ENCODE data around the gene CCDC24. TPM values are rescaled to one million over a fixed set of nuclear protein-coding genes. Genes with fewer than 3 reads are reported as not detected.

Gene CCDC24
- total RNA-seq (2014; rRNA removed; shearing (Covaris generic)): 1.0 and 1.2 TPM in 2 replicates
- 6.8 and 9.5 TPM in 2 replicates for polyA plus RNA-seq (2014; cell fraction: nucleus; rRNA removed)

DNA sequence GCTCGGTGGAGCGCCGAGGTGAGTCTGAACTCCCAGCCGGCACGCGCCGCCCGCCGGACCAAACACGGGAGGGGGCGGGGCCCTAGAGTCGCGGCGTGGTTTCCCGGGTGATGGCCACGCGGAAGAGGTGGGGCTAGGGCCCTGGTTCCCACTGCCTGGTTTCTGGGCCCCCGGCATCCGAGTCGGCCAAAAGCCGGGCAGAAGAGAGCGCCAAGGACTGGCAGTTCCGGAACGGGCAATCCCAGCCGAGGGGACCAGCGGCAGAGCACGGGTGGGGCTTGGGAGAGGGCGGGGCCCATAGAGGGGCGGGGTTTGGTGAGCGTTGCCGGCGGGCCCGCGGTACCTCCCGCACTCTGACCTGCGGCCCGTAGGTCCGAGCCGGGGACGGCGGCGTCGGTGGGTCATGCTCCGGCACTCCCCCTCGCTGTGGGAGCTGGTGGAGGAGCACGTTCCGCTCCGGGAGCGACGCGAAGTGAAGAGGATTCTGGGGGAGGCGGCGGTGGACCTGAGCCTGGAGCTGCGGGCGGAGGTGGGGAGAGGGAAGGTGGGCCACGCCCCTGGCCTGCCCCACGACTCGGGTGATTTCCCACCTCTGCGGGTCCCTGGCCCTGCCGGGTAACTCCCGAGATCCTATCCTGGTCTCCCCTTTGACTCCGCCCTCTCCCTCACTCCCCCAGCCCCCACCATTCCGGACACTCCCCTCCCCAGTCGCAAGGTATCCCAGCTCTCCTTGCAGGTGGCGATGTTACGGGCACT is at the start of gene CCDC24:
Gene CCDC24 (plus strand): TSS at position 124 of the 756 bp plus-strand sequence. CDS start 280 bp downstream, at position 404.
- DNase-seq (ENCODE audit: extremely low read depth, low read depth): peak; percentile 49

DNA sequence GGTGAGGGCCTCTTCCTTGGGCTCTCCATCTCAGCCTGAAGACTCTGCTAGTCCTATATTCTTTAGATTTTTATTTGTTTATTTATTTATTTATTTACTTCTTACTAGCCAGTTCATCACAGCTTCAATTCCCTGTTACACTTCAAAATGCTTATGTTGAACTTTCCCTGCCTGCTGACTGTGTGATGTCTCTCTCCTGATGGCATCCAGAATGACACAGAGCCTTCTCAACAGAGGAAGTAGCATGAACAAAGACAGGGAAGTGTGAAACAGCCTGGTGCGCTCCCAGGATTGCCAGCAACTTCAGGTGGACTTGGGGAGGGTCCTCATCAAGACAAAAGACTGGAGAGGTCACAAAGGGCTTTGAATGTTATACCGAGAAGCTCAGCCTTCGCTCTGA is 49.0 kb upstream of the CCDC24 start:
- no peak for DNase-seq (ENCODE audit: extremely low read depth, low read depth)

DNA sequence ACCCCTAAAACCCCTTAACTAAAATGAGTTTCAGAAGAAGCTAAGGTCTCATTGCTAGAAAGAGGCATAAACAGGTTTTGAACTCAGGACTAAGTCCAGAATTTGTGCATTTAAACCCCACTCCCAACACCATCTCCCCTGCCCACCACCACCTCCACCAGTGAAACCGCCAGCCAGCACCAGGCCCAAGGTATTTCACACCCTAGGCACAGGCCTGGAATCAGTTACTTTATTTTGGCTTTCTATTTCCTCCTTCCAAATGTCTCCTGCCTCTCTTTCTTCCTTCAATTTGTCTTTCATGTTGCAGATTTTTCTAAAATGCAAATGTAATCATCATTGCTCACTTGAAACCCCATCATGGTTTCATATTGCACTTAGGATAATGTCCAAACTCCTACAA is 46.5 kb upstream of the CCDC24 start:
- no peak for DNase-seq (ENCODE audit: extremely low read depth, low read depth)

DNA sequence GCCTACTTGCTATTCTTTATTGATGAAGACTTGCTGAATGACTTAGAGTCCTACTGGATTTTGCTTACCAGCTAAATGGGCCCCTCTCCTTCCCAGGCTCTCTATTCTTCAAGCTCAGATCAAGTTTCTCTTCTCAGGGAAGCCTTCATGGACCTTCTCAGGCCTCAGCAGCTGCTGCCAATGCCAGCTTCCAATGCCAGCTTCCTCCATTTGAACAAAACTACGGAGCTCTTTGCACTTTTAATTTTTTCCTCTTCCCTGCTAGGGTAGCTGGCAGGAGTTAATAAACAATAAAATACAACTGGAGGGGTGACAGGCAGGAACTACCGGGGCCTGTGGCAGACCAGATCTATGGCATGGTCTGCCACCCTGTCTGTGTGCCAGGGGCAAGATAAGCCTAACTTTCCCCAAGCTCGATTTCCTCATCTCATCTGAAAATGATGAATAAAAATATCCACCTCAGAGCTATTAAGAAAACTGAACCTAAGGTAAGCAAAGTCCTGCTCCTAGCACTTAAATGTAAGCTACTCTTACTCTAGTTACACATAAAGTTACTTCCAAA is 45.6 kb upstream of the CCDC24 start:
- no peak for DNase-seq (ENCODE audit: extremely low read depth, low read depth)

DNA sequence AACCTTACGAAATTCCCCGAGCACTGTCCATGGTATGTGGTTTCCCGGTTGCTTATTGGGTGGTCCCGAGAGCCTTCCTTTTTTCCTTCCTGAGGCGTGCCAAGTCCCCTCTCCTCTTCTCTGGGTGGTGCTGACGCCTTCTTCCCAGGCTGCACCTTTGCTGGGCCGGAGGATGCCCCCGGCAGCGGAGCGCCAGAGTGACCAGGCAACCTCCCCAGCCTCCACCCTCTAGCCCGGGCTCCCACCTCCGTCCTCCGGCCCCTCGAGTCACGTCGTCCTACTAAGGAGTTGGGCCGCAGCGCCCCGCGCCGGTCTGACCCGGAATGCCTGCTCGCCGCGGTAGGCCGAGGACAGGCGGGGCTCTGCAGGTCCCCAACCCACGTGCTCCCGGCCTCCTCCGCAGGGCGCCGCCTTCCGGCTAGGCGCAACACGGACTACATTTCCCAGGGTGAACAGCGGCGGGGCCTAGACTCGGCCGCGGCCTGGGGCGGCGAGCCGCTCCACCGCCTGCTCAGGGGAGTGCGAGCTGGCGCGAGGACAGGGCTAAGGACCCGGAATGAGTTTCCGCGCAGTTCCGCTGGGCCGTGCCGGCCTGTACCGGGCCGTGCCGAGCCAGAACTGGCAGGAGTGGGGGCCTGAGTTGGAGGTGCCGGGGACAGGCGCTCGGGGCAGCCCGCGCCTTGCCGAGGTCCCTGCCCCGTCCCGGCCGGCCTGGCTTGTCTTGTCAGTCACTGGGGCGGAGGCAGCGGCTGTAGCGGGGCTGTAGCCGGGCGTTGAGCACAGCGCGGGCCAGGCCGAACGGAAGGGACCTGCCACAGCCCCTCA is 45.0 kb upstream of the CCDC24 start, which contains the start of gene IPO13:
Gene IPO13 (plus strand): TSS at position 715 of the 825 bp plus-strand sequence. CDS start 651 bp downstream, outside the sequence.
- DNase-seq (ENCODE audit: extremely low read depth, low read depth): peak; percentile 91

DNA sequence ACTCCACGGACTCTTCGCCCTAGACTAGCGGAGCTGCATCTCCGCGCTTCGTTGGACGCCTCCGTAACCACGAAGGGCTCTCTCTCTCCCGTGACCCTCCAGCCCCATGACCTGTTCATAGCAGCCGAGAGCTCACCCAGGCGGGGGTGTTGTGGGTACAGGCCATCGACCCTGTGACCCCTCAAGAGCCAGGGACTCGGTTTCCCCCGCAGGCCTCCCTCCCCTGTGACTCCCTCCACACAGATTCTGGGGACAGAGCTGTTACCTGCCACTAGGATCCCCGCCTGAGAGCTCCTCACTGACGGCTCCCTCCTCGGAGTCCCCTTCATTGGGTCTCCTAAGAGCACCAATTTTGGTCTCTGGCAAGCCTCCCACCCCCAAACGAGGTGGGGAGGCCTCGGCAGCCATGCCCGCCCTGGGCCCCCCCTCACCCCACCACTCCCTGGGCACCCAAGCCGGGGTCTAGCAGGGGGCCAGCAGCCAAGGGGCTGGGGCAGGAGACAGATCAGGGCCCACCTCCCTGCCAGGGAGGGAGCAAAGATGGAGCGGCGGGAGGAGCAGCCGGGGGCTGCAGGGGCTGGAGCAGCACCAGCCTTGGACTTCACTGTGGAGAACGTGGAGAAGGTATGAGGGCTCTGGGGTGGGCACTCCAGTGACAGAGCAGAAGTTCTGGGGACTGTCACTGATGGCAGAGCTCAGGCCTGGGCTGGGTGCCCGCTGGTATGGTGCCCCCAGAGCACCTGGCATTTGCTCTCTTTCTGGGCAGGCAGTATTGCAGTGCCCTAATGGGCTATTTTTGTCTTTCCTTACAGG is 44.1 kb upstream of the CCDC24 start:
- DNase-seq (ENCODE audit: extremely low read depth, low read depth): no peak

DNA sequence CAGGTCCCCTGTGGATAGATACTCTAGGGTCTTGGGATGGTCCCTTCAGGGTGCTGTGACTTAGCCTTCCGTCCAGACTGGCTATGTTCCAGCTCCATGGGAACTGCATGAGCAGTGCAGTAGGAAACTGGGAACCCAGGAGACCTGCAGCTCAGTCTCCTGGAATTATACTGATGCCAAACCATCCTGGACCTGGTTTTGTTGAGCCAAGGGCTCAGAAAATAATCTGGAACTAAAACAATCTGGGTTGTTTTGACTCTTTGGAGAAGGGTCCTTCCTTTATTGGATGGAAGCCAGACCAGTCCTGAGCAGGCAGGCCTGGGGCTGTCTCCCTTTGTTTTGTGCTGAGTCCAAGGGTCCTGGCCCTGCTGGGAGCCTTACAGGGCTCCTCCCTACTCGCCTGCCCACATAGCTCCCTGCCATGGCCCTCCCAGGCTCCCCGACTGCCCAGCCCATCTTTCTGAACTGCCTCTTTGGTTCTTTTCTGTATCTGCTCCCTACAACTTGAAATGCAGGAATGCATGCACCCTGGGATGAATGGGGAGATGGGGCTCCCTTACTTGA is 43.4 kb upstream of the CCDC24 start:
- DNase-seq (ENCODE audit: extremely low read depth, low read depth): no peak

DNA sequence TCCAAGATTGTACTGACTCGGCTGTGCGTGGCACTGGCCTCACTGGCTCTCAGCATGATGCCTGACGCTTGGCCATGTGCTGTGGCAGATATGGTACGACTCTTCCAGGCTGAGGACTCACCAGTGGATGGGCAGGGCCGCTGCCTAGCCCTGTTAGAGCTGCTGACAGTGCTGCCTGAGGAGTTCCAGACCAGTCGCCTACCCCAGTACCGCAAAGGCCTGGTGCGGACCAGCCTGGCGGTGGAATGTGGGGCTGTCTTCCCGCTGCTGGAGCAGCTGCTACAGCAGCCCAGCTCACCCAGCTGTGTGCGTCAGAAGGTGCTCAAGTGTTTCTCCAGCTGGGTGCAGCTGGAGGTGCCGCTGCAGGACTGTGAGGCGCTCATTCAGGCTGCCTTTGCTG is 41.7 kb upstream of the CCDC24 start:
- DNase-seq (ENCODE audit: extremely low read depth, low read depth): no peak

DNA sequence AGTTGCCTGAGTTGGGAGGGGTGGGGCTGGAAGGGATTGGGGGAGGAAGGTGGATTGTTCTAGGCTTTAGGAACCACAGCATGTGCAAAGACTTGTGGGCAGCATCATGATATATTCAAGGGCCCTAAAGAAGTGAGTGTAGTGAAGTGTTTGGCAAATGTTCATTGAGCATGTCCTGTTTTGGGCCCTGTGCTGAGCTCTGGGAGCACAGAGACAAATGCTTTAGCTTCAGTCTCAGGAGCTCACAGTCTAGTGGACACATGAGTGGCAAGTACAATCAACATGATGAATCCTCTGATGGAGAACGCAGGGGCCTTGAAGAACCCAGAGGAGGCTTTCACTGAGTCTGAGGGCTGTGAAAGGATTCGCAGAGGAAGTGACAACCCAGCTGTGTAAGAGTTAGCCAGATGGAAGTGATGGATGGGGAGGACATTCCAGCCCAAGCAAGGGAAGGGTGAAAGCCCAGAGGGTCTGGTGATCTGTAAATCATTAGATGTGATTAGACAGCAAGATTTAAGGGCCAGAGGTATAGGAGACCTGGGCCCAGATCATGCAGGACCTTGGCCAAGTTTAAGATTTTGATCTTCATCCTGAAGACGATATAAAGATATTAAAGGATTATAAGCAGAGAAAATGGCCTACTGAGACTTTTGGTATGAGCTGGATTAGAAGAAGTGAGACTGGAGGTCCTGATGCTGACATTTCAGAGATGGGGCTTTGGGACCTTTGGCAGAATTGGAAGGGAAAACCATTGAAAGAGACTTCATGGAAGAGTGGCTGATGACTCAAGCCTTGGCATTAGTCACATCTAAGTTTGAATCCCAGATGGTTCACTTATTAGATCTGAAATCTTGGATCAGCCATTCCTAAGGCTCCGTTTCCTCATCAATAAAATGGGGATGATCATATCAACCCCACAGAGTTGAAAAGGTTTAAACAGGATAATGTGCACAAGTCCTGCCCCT is 40.1 kb upstream of the CCDC24 start:
- no peak for DNase-seq (ENCODE audit: extremely low read depth, low read depth)

DNA sequence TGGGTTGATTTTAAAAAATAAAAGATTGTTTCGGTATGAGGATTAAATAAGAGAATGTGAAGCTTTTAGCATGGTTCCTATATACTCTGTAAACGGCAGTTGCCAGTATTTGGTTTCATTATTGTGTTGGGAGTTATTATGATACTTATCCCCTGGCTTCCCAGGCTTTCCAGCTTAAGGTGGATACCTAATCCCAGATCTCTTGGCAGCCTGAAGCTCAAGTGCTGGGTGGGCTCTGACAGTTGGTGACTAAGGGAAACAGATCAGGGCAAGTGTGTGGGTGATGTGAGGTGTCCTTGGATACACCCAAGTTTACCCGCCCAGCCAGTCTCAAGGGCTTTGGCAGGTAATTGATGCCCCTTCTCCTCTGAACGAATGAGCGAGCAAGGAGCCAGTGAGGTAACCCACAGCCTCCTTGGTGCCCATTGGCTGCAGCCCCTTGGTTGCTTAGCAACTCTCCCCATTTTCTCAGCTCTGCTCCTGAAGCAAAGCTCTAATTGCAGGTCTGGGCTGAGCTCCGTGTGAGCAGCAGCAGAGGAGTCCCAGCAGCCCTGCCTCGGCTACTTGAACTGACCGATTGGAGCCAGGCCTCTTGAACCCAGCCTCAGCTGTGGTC is 38.6 kb upstream of the CCDC24 start:
- no peak for DNase-seq (ENCODE audit: extremely low read depth, low read depth)

DNA sequence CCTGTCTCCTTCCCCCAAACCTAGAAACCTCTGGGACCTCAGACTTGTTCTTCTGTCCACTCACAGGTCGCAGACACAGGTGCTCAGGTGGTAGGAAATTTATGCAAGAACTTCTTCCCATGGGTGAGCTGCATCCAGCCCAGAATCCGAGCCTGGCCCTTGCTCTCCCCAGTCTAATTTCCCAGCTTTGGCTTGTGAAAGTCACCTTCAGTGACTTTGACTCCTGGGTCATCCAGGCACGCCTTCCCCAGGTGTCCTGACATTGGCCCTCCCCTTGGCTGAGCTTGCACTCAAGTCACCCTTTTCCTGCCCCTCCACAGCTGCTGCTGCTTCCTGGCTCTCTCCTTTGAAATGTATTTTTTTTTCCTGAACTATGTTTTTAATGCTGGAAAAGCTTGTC is 38.0 kb upstream of the CCDC24 start:
- no peak for DNase-seq (ENCODE audit: extremely low read depth, low read depth)

DNA sequence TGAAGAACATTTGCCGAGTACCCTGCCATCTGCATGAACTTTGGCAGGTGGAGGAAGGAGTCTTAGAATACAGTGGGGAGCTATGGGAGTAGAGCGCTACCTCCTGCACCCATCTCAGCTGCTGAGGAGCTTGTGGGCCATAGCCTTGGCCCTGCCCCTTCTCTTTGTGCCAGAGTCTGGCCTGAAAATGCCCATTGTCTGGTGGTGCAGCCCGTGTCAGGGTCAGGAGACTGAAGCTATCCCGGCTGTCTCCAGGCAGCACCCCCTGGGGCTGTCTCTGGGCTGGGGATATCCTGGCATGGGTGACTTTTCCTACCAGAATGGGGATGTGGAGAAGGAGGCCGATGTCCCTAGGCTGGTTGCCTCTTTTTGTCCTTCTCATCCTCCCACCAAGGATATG is 37.4 kb upstream of the CCDC24 start:
- no peak for DNase-seq (ENCODE audit: extremely low read depth, low read depth)

DNA sequence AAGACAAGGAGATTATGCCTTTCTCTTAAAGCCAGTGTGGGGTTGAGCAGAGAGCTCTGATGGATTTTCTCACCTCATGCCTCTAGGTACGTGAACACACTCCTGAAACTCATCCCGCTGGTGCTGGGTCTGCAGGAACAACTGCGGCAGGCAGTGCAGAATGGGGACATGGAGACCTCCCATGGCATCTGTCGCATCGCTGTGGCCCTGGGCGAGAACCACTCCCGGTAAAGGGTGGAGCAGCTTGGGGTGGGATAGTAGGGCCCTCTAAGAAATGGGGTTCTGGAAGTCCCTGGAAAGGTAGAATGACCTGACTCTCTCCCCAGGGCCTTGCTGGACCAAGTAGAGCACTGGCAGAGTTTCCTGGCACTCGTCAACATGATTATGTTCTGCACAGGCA is 35.2 kb upstream of the CCDC24 start:
- no peak for DNase-seq (ENCODE audit: extremely low read depth, low read depth)

DNA sequence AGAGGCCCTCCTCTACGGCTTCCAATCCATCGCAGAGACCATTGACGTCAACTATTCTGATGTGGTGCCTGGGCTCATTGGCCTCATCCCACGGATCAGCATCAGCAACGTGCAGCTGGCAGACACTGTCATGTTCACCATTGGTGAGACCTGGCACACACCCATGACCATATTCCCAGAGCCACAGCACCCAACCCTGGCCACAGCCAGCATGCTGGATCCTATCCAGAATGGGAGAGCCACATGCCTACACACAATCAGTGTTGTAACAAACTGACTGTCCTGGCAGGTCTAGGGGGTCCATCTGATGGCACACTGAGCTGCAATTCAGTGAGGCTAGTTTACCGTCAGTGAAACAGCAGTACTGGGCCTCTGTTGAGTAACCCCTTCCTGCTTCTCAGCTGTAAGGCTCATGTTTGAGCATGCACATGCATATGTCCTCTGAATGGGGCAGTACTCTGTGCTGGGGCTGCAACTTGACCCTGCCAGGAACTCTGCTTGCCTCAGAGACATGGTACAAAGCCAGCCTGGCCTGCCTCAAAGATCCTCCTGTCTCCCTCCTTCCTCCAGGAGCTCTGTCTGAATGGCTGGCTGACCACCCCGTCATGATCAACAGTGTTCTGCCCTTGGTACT is 33.9 kb upstream of the CCDC24 start:
- no peak for DNase-seq (ENCODE audit: extremely low read depth, low read depth)

DNA sequence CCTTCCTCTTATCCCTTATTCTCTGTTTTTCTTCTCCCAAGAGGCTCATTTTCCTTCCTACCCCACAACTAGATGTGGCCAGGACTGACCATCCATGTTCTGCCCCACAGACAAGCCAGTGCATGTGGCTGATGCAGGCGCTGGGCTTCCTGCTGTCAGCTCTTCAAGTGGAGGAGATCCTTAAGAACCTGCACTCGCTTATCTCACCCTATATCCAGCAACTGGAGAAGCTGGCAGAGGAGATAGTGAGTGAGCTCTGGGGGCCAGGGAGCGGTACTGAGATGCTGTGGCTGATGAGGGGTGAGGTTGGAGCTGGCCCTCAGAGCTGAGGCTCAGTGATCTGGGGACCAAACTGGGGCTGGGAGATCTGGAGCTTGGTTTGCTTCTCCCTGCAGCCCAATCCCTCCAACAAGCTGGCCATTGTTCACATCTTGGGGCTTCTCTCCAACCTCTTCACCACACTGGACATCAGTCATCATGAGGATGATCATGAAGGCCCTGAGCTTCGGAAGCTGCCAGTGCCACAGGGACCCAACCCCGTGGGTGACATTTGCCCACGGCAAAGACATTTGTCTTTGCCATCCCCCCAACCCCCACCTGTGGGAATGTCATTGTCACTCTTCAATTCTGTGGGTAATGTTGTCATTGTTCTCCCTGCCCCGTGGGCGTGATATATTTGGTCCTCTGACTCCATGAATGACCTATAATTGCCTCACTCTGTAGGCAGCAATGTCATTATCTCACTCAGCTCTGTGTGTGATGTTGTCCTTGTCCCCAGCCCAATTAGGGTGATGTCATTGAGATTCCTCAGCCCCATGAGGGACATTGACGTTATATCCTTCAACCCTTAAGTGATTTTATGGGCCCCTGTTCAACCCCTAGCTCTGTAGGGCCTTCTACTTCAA is 32.8 kb upstream of the CCDC24 start:
- no peak for DNase-seq (ENCODE audit: extremely low read depth, low read depth)

DNA sequence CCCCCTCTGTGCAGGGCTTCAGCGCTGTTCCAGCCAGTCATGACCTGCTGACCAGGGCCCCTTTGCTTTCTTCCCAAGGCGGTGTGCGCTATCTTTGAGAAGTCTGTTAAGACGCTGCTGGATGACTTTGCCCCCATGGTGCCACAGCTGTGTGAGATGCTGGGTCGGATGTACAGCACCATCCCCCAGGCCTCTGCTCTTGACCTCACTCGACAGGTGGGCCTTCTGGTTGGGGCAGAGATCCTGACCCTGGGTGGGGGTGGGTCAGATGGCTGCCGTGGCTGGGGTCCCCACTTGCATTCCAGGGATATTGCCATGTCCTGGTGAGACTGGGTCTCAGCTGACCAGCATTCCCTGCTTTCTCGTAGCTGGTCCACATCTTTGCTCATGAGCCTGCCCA is 30.6 kb upstream of the CCDC24 start:
- no peak for DNase-seq (ENCODE audit: extremely low read depth, low read depth)

DNA sequence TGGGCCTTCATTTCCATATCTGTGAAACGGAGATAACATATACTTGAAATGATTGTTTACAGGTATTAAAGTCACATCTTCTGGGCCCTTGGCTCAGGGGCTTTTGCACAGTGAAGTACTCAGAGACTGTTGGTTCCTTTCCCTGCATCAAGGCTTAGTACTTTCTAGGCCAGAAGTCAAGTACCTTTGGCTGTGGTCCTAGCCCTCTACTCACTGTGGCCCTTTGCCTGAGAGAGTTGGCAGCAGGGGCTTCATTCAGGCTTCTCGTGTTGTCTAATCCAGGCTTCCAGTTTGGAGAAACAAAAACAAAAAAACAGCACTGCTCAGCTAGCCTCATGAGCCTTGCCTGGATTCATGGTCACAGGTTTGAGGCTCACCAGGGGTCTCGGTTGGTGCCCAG is 29.7 kb upstream of the CCDC24 start:
- DNase-seq (ENCODE audit: extremely low read depth, low read depth): no peak

All from NCI-H460 (cell line).